Panc1 (cell line): ENCODE results near the gene KLK4.

Source experiments
- POLR2AphosphoS5 ChIP-seq: IDR thresholded peaks from 2 replicates; pipeline ENCODE4 v1.6.1; 2012; ENCODE audit warnings: mild to moderate bottlenecking, low read depth, low read length, moderate library complexity
- TF ChIP-seq, protein P1 (sequence below): fragments of 450-650 bp; IDR thresholded peaks from 2 replicates; pipeline ENCODE4 v1.5.1; 2017; ENCODE audit warnings: mild to moderate bottlenecking
- TF ChIP-seq, protein P2 (sequence below), 2 experiments: IDR thresholded peaks; 2 replicates each; pipeline ENCODE4 v1.6.1; 2011 to 2012; ENCODE audit warnings: low read depth in 2 of 2, control low read depth in 1 of 2, low read length in 1 of 2, mild to moderate bottlenecking in 1 of 2, moderate library complexity in 1 of 2; ENCODE audit not compliant: insufficient read depth in 1 of 2

DNA sequence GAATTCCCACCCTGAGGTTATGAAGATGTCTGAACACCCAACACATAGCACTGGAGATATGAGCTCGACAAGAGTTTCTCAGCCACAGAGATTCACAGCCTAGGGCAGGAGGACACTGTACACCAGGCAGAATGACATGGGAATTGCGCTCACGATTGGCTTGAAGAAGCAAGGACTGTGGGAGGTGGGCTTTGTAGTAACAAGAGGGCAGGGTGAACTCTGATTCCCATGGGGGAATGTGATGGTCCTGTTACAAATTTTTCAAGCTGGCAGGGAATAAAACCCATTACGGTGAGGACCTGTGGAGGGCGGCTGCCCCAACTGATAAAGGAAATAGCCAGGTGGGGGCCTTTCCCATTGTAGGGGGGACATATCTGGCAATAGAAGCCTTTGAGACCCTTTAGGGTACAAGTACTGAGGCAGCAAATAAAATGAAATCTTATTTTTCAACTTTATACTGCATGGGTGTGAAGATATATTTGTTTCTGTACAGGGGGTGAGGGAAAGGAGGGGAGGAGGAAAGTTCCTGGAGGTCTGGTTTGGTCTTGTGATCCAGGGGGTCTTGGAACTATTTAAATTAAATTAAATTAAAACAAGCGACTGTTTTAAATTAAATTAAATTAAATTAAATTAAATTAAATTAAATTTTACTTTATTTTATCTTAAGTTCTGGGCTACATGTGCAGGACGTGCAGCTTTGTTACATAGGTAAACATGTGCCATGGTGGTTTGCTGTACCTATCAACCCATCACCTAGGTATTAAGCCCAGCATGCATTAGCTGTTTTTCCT is 49.5 kb downstream of the KLK4 start:
- TF ChIP-seq, protein P1, sequence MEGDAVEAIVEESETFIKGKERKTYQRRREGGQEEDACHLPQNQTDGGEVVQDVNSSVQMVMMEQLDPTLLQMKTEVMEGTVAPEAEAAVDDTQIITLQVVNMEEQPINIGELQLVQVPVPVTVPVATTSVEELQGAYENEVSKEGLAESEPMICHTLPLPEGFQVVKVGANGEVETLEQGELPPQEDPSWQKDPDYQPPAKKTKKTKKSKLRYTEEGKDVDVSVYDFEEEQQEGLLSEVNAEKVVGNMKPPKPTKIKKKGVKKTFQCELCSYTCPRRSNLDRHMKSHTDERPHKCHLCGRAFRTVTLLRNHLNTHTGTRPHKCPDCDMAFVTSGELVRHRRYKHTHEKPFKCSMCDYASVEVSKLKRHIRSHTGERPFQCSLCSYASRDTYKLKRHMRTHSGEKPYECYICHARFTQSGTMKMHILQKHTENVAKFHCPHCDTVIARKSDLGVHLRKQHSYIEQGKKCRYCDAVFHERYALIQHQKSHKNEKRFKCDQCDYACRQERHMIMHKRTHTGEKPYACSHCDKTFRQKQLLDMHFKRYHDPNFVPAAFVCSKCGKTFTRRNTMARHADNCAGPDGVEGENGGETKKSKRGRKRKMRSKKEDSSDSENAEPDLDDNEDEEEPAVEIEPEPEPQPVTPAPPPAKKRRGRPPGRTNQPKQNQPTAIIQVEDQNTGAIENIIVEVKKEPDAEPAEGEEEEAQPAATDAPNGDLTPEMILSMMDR, result no peak
- no peak for TF ChIP-seq POLR2AphosphoS5
- TF ChIP-seq, protein P2, sequence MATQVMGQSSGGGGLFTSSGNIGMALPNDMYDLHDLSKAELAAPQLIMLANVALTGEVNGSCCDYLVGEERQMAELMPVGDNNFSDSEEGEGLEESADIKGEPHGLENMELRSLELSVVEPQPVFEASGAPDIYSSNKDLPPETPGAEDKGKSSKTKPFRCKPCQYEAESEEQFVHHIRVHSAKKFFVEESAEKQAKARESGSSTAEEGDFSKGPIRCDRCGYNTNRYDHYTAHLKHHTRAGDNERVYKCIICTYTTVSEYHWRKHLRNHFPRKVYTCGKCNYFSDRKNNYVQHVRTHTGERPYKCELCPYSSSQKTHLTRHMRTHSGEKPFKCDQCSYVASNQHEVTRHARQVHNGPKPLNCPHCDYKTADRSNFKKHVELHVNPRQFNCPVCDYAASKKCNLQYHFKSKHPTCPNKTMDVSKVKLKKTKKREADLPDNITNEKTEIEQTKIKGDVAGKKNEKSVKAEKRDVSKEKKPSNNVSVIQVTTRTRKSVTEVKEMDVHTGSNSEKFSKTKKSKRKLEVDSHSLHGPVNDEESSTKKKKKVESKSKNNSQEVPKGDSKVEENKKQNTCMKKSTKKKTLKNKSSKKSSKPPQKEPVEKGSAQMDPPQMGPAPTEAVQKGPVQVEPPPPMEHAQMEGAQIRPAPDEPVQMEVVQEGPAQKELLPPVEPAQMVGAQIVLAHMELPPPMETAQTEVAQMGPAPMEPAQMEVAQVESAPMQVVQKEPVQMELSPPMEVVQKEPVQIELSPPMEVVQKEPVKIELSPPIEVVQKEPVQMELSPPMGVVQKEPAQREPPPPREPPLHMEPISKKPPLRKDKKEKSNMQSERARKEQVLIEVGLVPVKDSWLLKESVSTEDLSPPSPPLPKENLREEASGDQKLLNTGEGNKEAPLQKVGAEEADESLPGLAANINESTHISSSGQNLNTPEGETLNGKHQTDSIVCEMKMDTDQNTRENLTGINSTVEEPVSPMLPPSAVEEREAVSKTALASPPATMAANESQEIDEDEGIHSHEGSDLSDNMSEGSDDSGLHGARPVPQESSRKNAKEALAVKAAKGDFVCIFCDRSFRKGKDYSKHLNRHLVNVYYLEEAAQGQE (IDR thresholded peaks at IDR 0.05; ENCODE audit: insufficient read depth in 1 of 2, low read depth in 2 of 2, low read length in 1 of 2), result no peak
